GM18873 (cell line): ENCODE measurements around the gene ZNF316.
"Not testable (repeated sequence)": the region's sequence is repeated elsewhere in the genome, so short reads cannot be mapped to it uniquely, and the experiment has no call there.

Experiments used
- ATAC-seq: cut with Tn5 transposase; IDR thresholded peaks from one replicate; pipeline ENCODE4 v1.9.1; 2021; ENCODE audit warnings: mild to moderate bottlenecking, moderate library complexity, moderate number of reproducible peaks; ENCODE audit not compliant: unreplicated experiment, low FRiP score

ZNF316 gene

DNA sequence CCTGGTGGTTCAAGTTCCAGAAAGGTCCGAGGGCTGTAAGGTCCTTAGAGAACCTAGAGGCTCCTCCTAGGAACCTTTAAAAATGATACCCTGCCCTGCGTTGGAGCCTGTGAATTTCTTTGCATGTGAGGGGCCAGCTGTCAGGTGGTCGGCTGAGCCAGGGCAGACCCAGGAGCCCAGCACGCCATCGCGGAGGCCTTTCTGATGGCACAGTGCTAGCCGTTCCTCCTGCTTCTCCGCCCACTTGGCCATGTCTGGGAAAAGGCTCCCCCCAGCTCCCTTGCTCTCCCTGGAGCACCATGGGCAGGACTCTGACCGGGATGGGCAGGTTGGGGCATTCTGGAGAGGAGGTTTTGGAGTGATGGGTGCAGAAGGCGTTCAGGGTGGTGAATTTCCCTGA lies 7.6 kb downstream of the ZNF316 start:
- no peak for ATAC-seq

DNA sequence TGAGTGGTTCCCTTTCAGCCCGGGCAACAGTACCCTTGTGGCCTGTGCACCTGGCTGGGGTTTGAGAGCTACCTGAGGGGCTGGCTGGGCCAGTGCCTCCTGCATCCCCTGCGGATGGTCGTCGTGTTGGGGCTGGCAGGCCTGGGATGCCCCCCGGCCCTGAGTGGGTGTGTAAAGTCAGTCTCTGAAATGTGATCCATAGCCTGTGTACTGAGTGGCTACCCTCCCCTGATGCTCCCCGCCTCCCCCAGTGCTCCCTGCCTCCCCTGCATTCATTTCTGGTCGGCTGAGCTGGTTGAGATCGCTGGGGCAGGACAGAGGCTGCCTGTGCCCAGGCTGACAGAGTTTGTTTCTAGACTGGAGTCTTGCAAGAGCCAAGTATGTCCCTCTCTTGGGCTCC lies 9.3 kb downstream of the ZNF316 start:
- ATAC-seq, result no peak

DNA sequence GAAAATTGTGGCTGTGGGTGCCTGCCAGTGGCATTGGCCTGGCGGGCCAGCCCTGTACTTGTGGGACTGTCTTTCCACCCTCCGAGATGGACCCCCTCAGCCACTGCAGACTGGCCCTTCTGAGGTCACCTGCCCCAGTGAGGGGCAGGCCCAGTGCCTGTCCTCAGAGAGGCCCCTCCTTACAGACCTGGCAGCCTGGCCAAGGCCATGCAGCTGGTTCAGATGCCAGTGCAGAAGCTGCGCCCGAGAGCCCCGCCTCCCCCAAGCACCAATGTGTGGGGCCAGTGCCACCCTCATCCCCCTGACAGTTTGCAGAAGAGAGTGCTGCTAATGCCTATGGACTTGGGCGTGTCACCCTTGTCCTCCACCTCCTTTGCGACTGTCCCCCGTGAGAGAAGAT lies 10.0 kb downstream of the ZNF316 start:
- no peak for ATAC-seq

DNA sequence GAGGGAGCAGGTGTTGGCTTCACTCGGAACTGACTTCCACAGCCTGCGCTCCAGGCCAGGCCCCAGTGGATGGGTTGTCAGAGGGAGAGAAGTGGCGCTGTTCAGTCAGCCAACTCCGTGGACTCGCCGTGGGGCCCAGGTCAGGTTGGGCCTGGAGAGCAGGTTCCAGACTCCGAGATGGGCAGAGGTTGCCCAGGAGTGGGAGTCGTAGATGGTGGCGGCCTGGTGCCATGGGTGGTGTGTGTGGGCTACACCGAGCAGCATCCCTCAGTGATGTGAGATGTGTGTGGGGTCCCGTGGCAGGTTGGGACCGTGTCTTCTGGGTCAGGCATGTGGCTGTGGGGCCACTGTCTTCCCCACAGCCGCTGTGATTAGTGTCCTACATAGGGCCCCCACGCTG lies 10.4 kb downstream of the ZNF316 start:
- no peak for ATAC-seq

DNA sequence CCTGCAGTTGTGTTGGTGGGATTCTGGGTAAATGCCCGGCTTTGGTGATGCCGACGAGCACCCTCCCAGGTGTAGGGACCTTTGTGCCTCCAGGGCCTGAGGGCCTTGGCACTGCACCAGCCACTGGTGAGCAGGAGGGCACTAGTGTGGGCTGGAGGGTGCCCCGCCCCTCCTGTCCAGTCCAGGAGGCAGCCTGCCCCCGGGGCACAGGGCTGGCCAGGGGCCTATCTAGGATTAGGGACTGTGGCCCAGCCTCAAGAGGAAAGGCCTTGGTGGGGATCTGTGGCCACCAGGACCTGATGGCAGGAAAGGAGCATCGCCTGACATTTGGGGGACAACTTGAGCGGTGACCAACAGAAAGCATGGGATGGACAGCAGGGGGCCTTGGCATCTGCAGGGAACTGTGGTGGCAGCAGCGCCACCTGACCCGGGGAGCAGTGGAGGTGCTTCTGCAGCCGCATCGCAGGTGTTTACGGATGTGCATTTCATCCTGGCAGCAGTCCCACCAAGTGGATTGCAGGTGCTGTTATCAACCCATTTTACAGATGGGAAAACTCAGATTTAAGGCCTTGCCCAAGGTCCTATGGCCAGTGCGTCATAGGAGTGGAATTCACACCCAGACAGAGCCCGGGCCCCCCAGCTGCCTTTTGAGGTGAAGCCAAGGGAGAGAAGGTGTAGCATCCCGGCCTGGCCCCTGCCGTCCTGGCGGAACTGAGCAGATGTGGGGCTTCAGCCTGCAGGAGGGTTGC lies 11.1 kb downstream of the ZNF316 start:
- no peak for ATAC-seq

- no peak for ATAC-seq
These were observed 11.6 kb downstream of the ZNF316 start for GRCh38 chr7:6648815-6649104.

- ATAC-seq, result no peak
These were observed 12.3 kb downstream of the ZNF316 start for GRCh38 chr7:6649241-6649961.

DNA sequence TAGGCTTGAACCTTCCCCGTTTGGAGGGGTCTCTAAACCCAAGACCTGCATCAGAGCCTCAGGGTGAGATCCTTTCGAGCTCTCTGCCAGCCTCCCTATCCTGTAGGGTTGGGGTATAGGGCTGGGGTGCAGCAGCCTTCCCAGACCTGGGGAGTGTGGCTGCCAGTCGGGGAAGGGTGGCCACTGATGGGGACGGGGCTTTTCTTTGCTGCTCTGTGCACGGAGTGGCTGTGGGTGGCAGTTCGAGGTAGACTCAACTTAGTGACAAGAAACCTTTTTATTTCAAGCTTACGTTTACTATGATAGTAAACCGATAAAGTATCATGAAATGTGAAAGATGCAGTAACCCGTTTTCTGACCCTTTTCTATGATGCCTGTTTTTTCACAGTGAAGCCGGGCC lies 13.0 kb downstream of the ZNF316 start:
- no peak for ATAC-seq

DNA sequence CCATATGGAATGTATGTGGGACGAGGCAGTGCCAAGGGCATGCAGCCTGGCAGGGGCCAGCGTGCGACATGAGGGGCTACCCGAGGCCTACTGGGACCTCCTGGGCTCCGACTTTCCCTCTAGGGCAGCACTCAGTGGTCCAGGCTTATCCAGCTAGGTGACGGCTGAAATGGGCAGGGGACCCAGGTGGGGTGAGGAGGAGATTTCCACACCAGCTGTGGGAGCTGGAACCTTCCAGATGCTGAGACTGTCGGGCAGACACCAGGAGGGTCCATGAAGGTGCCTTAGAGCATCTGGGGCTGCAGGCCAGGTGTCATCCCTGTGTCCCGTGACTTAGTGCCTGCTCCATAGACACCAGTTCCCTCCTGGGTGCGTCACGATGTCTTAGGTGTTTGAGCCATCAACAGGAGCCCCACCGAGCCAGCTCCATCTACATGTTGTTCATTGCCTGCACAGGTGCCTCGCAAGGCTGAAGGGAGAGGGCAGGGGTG lies 13.4 kb downstream of the ZNF316 start:
- no peak for ATAC-seq

DNA sequence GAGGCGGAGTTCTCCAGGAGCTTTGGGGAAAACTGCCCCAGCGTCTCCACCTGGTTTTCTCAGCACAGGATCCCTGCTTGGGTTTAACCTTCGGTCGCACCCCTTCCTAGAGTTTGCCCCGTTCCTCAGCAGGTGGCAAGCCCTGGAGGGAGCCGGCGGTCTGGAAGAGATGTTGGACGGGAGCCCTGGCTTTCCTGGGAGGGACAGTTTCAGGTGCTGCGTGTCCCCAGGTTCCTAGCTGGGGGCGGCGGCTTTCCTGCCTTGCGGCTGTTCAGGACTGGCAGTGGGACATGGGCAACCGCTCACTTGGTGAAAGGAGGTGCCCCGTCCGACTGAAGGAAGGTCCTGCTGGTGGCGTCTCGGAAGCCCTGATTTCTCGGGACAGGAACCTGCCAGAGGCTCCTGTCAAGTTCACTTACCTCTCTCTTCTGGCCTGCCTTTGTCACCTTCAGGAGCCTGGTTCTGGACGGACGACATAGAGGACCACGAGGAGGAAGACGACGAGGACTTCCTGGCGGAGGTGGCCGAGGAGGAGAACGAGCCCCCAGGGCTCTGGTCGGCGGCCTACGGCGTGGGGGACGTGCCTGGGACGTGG lies 14.8 kb downstream of the ZNF316 start:
- ATAC-seq, result no peak

DNA sequence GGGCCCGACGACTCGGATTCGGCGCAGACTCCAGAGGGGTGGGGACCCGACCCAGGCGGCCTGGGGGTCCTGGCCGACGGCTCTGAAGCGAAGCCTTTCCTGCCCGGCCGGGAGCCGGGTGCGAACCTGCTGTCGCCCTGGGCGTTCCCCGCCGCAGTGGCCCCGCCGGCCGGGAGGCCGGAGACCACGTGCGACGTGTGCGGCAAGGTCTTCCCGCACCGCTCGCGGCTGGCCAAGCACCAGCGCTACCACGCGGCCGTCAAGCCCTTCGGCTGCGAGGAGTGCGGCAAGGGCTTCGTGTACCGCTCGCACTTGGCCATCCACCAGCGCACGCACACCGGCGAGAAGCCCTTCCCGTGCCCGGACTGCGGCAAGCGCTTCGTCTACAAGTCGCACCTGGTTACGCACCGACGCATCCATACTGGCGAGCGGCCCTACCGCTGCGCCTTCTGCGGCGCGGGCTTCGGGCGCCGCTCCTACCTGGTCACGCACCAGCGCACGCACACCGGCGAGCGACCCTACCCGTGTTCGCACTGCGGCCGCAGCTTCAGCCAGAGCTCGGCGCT lies 15.4 kb downstream of the ZNF316 start:
- no peak for ATAC-seq

DNA sequence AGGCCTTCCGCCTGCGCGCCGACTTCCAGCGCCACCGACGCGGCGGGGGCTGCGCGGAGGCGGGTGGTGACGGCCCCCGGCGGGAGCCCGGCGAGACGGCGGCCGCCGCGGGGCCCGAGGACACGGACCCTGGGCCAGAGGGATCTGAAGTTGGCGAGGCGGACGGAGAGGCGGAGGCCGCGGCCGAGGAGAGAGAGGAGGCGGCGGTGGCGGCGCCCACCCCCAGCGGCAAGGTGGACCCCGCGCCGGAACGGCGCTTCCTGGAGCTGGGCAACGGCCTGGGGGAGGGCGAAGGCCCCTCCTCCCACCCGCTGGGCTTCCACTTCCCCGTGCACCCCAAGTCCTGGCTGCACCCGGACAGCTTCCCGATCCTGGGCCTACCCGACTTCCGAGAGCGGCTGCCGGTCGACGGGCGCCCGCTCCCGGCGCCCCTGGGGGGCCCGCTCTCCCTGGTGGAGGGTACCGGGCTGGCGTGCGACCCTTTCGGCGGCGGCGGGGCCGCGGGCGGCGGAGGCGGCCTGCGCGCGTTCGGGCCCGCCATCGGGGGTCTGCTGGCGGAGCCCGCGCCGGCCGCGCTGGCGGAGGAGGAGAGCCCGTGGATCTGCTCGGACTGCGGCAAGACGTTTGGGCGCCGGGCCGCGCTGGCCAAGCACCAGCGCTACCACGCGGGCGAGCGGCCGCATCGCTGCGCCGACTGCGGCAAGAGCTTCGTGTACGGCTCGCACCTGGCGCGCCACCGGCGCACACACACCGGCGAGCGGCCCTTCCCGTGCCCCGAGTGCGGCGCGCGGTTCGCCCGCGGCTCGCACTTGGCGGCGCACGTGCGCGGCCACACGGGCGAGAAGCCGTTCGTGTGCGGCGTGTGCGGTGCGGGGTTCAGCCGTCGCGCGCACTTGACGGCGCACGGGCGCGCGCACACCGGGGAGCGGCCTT lies 16.2 kb downstream of the ZNF316 start:
- ATAC-seq, result no peak

DNA sequence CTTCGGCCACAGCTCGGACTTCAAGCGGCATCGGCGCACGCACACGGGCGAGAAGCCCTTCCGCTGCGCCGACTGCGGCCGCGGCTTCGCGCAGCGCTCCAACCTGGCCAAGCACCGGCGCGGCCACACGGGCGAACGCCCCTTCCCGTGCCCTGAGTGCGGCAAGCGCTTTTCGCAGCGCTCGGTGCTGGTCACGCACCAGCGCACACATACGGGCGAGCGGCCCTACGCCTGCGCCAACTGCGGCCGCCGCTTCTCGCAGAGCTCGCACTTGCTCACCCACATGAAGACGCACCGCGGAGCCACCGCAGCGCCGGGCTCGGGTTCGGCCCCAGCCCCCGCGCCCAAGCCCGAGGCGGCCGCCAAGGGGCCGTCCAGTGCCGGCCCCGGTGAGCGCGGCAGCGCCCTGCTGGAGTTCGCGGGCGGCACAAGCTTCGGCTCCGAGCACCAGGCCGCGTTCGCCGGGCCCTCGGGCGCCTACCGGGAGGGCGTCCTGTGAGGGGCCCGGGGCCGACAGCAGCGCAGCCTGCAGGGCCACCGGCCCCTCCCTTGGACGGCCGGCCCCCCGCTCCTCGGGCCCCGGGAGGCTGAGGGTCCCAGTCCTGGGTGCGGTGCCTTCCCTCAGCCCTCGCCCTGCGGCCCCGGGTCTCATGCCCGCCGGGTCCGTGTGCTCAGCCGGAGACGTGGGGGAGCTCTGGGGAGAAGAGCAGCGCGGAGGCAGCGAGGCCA lies 17.2 kb downstream of the ZNF316 start:
- no peak for ATAC-seq

GRCh38 chr7:6654842-6655610 lies 17.9 kb downstream of the ZNF316 start:
- ATAC-seq, result no peak

DNA sequence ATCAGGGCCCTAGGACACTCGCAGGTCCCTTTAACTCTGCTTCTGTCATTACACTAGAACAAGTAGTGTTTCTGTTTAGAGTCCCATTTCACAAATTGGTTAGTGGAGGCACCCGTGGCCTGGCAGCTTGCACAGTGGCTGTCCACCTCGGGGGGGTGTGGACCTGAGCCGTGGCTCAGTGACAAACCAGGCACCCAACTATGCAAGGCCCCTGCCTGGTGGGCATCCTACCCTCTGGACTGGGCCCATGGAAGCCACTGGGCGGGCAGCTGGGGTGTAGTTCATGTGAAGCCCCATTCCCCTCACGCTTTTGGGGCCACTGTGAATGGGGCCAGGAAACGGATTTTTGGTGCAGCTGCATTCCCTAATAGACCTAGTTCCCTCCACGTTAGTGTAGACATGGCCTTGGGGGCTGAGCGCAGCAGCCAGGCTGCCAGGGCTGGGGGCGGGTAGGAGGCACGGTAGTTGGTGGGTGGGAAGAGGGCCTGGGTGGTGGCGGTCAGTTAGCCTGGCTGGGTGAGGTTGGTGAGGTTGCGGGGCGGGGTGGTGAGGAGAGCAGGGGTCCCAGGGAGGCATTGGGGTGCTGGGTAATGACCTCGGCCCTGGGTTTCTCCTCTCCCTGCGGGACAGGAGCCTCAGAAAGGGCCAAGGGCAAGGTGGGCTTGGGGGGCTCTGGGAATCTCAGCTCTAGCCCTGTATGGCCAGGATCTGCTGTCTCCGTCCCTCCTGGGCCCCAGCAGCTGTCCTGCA lies 18.7 kb downstream of the ZNF316 start:
- no peak for ATAC-seq

GRCh38 chr7:6656413-6656812 lies 19.3 kb downstream of the ZNF316 start:
- no peak for ATAC-seq

DNA sequence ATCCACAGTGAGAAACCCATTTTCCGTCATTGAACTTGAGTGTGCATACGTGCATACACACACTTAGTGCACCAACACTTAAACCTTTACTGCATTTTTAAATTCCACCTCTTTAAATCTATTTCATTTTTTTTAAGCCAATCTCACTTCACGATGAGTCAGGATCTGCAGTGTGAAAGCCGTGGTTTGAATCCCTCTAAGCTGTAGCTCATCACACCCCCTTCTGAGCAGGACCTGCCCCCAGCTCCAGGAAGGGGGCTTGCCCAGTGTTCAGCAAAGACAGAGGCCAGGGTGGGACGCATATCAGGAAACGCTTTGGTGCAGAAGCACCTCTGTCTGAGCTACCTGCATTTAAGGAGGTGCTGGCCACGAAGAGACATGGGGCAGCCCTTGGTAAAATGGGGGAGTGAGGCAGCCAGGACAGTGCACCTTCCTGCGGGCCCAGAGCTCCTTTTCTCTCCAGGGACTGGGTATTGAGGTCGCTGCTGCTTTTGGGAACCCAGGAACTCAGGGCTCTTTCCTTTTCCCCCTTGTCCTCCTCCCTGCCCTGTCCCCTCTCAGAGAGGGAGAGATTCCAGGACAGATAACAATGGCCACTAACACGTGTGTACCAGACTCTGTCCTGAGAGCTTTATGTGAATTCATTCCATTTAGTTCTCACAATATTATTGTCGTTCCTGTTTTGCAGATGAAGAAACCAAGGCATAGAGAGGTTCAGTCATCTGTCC lies 21.7 kb downstream of the ZNF316 start:
- no peak for ATAC-seq

DNA sequence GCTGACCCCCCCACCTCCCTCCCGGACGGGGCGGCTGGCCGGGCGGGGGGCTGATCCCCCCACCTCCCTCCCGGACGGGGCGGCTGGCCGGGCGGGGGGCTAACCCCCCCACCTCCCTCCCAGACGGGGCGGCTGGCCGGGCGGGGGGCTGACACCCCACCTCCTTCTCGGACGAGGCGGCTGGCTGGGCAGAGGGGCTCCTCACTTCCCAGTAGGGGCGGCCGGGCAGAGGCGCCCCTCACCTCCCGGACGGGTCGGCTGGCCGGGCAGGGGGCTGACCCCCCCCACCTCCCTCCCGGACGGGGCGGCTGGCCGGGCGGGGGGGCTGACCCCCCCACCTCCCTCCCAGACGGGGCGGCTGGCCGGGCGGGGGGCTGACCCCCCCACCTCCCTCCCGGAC lies 33.7 kb downstream of the ZNF316 start:
- ATAC-seq, result not testable (repeated sequence)
